CD8-positive, alpha-beta memory T cell (primary cell): ENCODE measurements around the gene FASTK. TPM values are rescaled to one million over a fixed set of nuclear protein-coding genes. Genes with fewer than 3 reads are reported as not detected.
A peak's percentile ranks its signal among the peaks of the same experiment; 100 is the strongest.
"Not testable (repeated sequence)": the region's sequence is repeated elsewhere in the genome, so short reads cannot be mapped to it uniquely, and the experiment has no call there.

Experiments
- CTCF ChIA-PET: fragments of 350-600 bp; sonication (Branson Sonifier 250); formaldehyde crosslinking; loops from one replicate; lab custom pipeline; 2021; ENCODE audit warnings: antibody characterized with exemption; lab: Charles Lee
- POLR2A ChIA-PET: fragments of 350-600 bp; sonication (Branson Sonifier 250); formaldehyde crosslinking; loops from one replicate; lab custom pipeline; 2021; ENCODE audit warnings: antibody characterized with exemption; lab: Charles Lee
- DNase-seq, 5 donors: peaks; one replicate each; pipeline versions ENCODE4 v3.0.0 to v3.0.0-alpha.2; 2020 to 2022; ENCODE audit warnings: mixed read lengths in 1 of 5
- H3K27ac ChIP-seq: one replicate; pipeline ENCODE4 v1.7.0; 2013; ENCODE audit warnings: low read depth, mild to moderate bottlenecking, low read length, moderate library complexity
- H3K27me3 ChIP-seq: 2 replicates; pipeline ENCODE4 v1.7.0; 2013; ENCODE audit warnings: low read length, mild to moderate bottlenecking; ENCODE audit not compliant: insufficient read depth, poor library complexity, severe bottlenecking
- H3K36me3 ChIP-seq: 2 replicates; pipeline ENCODE4 v1.7.0; 2013; ENCODE audit warnings: mild to moderate bottlenecking, low read length, moderate library complexity; ENCODE audit not compliant: insufficient read depth
- H3K4me1 ChIP-seq: 2 replicates; pipeline ENCODE4 v1.7.0; 2013; ENCODE audit warnings: mild to moderate bottlenecking, low read length, moderate library complexity; ENCODE audit not compliant: insufficient read depth
- H3K4me3 ChIP-seq: 2 replicates; pipeline ENCODE4 v1.7.0; 2013; ENCODE audit warnings: mild to moderate bottlenecking, low read length
- H3K9me3 ChIP-seq: 2 replicates; pipeline ENCODE4 v1.7.0; 2013; ENCODE audit warnings: mild to moderate bottlenecking, low read length
- H3K27ac Mint-ChIP-seq, 8 donors: one replicate each; pipeline ENCODE4 v1.8.0; 2020 to 2021; ENCODE audit warnings: mixed read lengths in 8 of 8, mild to moderate bottlenecking in 6 of 8, inconsistent platforms in 3 of 8, moderate library complexity in 3 of 8
- H3K27me3 Mint-ChIP-seq, 2 donors: one replicate each; pipeline ENCODE4 v1.8.0; 2020 to 2021; ENCODE audit warnings: mixed read lengths in 2 of 2, mild to moderate bottlenecking in 1 of 2, moderate library complexity in 1 of 2
- H3K36me3 Mint-ChIP-seq, 3 donors: one replicate each; pipeline ENCODE4 v1.8.0; 2020 to 2021; ENCODE audit warnings: mixed read lengths in 3 of 3, inconsistent platforms in 1 of 3, mild to moderate bottlenecking in 1 of 3
- H3K4me1 Mint-ChIP-seq, 3 donors: one replicate each; pipeline ENCODE4 v1.8.0; 2020 to 2021; ENCODE audit warnings: mixed read lengths in 3 of 3, inconsistent platforms in 1 of 3, mild to moderate bottlenecking in 1 of 3
- H3K4me3 Mint-ChIP-seq, 7 donors: one replicate each; pipeline ENCODE4 v1.8.0; 2020 to 2021; ENCODE audit warnings: mixed read lengths in 7 of 7, mild to moderate bottlenecking in 6 of 7, moderate library complexity in 4 of 7, inconsistent platforms in 2 of 7
- H3K9me3 Mint-ChIP-seq, 5 donors: one replicate each; pipeline ENCODE4 v1.8.0; 2020 to 2022; ENCODE audit warnings: mixed read lengths in 5 of 5, mild to moderate bottlenecking in 3 of 5, moderate library complexity in 2 of 5, inconsistent platforms in 1 of 5
- polyA plus RNA-seq: library from polyadenylated mRNA; unstranded; fragments of 300-500 nt; fragmentation: Illumina TruSeq; gene quantifications from one replicate; pipeline ENCODE4 v1.2.3, GENCODE V29; 2021
- total RNA-seq, 2 experiments: library from RNA; stranded (reverse); gene quantifications; one replicate each; pipeline ENCODE4 v1.2.3, GENCODE V29; 2021

Gene FASTK
- total and polyA plus RNA-seq, 3 experiments from 2014 or later = 52.0 to 88.8 (median 83.1) TPM

DNA sequence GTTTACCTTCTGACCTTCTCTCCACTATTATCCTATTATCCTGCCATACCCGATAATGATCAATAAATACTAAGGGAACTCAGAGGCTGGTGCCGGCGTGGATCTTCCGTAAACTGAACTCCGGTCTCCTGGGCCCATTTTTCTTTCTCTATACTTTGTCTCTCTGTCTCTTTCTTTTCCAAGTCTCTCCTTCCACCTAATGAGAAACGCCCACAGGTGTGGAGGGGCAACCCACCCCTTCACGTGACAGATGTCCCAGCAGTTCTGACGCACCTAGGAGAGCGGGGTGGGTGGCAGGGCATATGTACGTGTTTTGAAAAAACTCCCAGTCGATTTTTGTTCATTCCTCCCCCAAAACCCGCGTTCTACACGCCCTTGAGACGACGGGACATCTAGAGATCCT is 52.9 kb downstream of the FASTK start:
- peak overlapping the region; percentile 100 for H3K4me3 ChIP-seq
- peak overlapping the region; percentile 90 for H3K27ac ChIP-seq
- peaks cover 20% of the 10 kb centered on the region for H3K4me1 ChIP-seq

DNA sequence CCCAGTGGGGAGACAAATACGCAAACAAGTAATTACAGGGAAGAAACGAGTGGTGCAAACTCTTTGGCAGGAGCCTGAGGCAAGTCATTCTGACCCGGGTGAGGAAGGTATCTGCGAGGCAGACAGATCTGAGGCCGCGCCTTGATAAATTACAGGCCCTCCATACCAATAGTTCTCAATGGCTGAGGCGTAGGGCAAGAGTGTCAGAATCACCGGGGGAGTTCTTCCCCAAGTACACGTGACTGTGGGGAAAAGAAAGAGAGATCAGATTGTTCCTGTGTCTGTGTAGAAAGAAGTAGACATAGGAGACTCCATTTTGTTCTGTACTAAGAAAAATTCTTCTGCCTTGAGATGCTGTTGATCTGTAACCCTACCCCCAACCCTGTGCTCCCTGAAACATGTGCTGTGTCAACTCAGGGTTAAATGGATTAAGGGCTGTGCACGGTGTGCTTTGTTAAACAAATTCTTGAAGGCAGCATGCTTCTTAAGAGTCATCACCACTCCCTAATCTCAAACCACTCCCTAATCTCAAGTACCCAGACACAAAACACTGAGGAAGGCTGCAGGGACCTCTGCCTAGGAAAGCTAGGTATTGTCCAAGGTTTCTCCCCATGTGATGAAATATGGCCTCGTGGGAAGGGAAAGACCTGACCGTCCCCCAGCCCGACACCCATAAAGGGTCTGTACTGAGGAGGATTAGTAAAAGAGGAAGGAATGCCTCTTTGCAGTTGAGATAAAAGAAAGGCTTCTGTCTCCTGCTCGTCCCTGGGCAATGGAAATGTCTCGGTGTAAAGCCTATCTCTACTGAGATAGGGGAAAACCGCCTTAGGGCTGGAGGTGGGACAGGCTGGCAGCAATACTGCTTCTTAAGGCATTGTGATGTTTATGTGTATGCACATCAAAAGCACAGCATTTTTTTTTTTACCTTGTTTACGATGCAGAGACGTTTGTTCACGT is 53.6 kb downstream of the FASTK start:
- H3K9me3 ChIP-seq, DNase-seq, H3K27me3 Mint-ChIP-seq, H3K27me3 ChIP-seq, H3K36me3 ChIP-seq, H3K9me3 Mint-ChIP-seq: not testable (repeated sequence)
- ChIA-PET POLR2A (interaction anchor here (0.9 to 1.5 kb wide), 4 partner anchors 9 to 32 kb away, joined by 3 to 13 read pairs (median 8); partner anchors contain the start of genes CDK5 and SLC4A2), CTCF (interaction anchor here (1.0 to 3.2 kb wide), 7 partner anchors 9 to 87 kb away, joined by 3 to 20 read pairs (median 4); no protein-coding TSS in a partner anchor)
- Histone ChIP-seq H3K27ac (peak overlapping the region; percentile 90), H3K4me3 (peak overlapping the region; percentile 100), H3K4me1 (peaks cover 20% of the 10 kb centered on the region)
- peak overlapping the region; percentile 87 to 98 (median 96) for H3K4me3 Mint-ChIP-seq
- H3K36me3 Mint-ChIP-seq = peaks cover 0 to 20% (median 3%) of the 10 kb centered on the region in 3 donors
- H3K4me1 Mint-ChIP-seq = peaks cover 18 to 35% (median 28%) of the 10 kb centered on the region in 3 donors
- H3K27ac Mint-ChIP-seq = peak overlapping the region; percentile 98 to 100 (median 99)

More for the DNA sequence above, 52.9 kb downstream of the FASTK start:
- not testable (repeated sequence) for H3K27me3 Mint-ChIP-seq, H3K27me3 ChIP-seq, DNase-seq, H3K36me3 ChIP-seq, H3K9me3 Mint-ChIP-seq, H3K9me3 ChIP-seq
- CTCF ChIA-PET = interaction anchor here (0.8 to 3.2 kb wide), 22 partner anchors 9 to 126 kb away, joined by 3 to 35 read pairs (median 4); partner anchors contain the start of genes NOS3 and TMUB1
- Mint-ChIP-seq H3K36me3 (peaks cover 0 to 25% (median 3%) of the 10 kb centered on the region in 3 donors), H3K4me3 (peak overlapping the region; percentile 87 to 98 (median 96)), H3K4me1 (peaks cover 18 to 35% (median 28%) of the 10 kb centered on the region in 3 donors), H3K27ac (peak overlapping the region; percentile 98 to 100 (median 99))
- POLR2A ChIA-PET = interaction anchor here (0.9 to 1.5 kb wide), 6 partner anchors 9 to 76 kb away, joined by 3 to 13 read pairs (median 6); partner anchors contain the start of genes CDK5 and SLC4A2

Other genes starting within 250 kb of the FASTK start
- gene AOC1, start 228.3 kb downstream of the FASTK start, total RNA-seq = not detected
- not detected for gene AOC1, start 228.3 kb downstream of the FASTK start, polyA plus RNA-seq
- gene KCNH2, start 102.5 kb downstream of the FASTK start, total RNA-seq = under 1 TPM; 0.11 to 0.24 TPM
- 0.63 TPM for gene KCNH2, start 102.5 kb downstream of the FASTK start, polyA plus RNA-seq
- gene NOS3, start 89.8 kb downstream of the FASTK start, total RNA-seq = 10 to 100 TPM in 1 of 2 experiments, 1 to 10 TPM in 1; 9.9 to 10.6 TPM
- gene NOS3, start 89.8 kb downstream of the FASTK start, polyA plus RNA-seq = 5.2 TPM
- gene ATG9B, start 56.3 kb downstream of the FASTK start, total RNA-seq = 1 to 10 TPM; 3.8 to 4.2 TPM
- 15.4 TPM for gene ATG9B, start 56.3 kb downstream of the FASTK start, polyA plus RNA-seq
- gene ABCB8, start 52.4 kb downstream of the FASTK start, total RNA-seq = 10 to 100 TPM; 49.2 to 52.3 TPM
- gene ABCB8, start 52.4 kb downstream of the FASTK start, polyA plus RNA-seq = 18.4 TPM
- gene ASIC3, start 32.3 kb downstream of the FASTK start, total RNA-seq = 1 to 10 TPM; 2.6 to 3.6 TPM
- gene ASIC3, start 32.3 kb downstream of the FASTK start, polyA plus RNA-seq = not detected
- gene CDK5, start 22.9 kb downstream of the FASTK start, total RNA-seq = 10 to 100 TPM; 20.5 to 23.2 TPM
- gene CDK5, start 22.9 kb downstream of the FASTK start, polyA plus RNA-seq = 14.3 TPM
- 100 to 1,000 TPM; 119 to 121 TPM for gene SLC4A2, start 21.2 kb downstream of the FASTK start, total RNA-seq
- gene SLC4A2, start 21.2 kb downstream of the FASTK start, polyA plus RNA-seq = 25.5 TPM
- gene TMUB1, start 2.7 kb upstream of the FASTK start, total RNA-seq = 10 to 100 TPM; 81.7 to 83.5 TPM
- gene TMUB1, start 2.7 kb upstream of the FASTK start, polyA plus RNA-seq = 69.7 TPM
- gene AGAP3, start 5.7 kb upstream of the FASTK start, total RNA-seq = 10 to 100 TPM; 39.9 to 40.7 TPM
- 8.0 TPM for gene AGAP3, start 5.7 kb upstream of the FASTK start, polyA plus RNA-seq
- not detected for gene GBX1, start 86.9 kb upstream of the FASTK start, total RNA-seq
- not detected for gene GBX1, start 86.9 kb upstream of the FASTK start, polyA plus RNA-seq
- not detected for gene ASB10, start 106.4 kb upstream of the FASTK start, total RNA-seq
- gene ASB10, start 106.4 kb upstream of the FASTK start, polyA plus RNA-seq = not detected
- under 1 TPM in 1 of 2 experiments, not detected in 1; 0.57 TPM for gene H2BK1, start 129.7 kb upstream of the FASTK start, total RNA-seq
- gene H2BK1, start 129.7 kb upstream of the FASTK start, polyA plus RNA-seq = not detected
- gene ABCF2, start 146.4 kb upstream of the FASTK start, total RNA-seq = 10 to 100 TPM; 86.5 to 95.1 TPM
- gene ABCF2, start 146.4 kb upstream of the FASTK start, polyA plus RNA-seq = 36.7 TPM
- gene CHPF2, start 151.7 kb upstream of the FASTK start, total RNA-seq = 10 to 100 TPM; 36.6 to 37.0 TPM
- 31.3 TPM for gene CHPF2, start 151.7 kb upstream of the FASTK start, polyA plus RNA-seq
- gene SMARCD3, start 167.9 kb upstream of the FASTK start, total RNA-seq = 1 to 10 TPM; 1.8 to 2.1 TPM
- 5.7 TPM for gene SMARCD3, start 167.9 kb upstream of the FASTK start, polyA plus RNA-seq